ENCODE results near the gene CADPS. TPM values are rescaled to one million over a fixed set of nuclear protein-coding genes. Genes with fewer than 3 reads are reported as not detected.

Gene CADPS
- total RNA-seq, 1 donor from 2014 or later = not detected

DNA sequence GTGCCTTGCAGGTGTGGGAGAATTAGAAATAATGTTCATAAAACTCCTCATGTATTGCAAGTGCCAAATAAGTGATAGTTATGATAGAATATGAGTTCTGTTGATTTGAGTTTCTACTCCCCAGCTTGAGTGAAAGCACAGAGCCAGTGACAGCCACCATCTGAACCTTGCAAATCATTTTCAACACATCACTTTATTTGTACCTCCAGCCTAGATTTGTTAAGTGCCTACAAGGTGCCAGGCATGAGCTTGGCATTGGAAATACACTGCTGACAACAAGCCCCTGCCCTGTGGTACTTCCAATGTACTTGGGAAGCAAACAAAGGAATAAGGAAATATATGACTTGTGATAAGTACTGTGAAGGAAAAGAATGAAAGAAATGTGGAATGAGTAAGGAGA is 518.9 kb downstream of the CADPS start:
- Histone ChIP-seq H3K4me1 (no peaks in the 10 kb centered on the region), H3K27me3 (no peaks in the 10 kb centered on the region), H3K36me3 (no peaks in the 10 kb centered on the region), H3K27ac (no peak overlapping the region), H3K4me3 (no peak overlapping the region), H3K9me3 (no peaks in the 10 kb centered on the region)
- TF ChIP-seq, protein P1, sequence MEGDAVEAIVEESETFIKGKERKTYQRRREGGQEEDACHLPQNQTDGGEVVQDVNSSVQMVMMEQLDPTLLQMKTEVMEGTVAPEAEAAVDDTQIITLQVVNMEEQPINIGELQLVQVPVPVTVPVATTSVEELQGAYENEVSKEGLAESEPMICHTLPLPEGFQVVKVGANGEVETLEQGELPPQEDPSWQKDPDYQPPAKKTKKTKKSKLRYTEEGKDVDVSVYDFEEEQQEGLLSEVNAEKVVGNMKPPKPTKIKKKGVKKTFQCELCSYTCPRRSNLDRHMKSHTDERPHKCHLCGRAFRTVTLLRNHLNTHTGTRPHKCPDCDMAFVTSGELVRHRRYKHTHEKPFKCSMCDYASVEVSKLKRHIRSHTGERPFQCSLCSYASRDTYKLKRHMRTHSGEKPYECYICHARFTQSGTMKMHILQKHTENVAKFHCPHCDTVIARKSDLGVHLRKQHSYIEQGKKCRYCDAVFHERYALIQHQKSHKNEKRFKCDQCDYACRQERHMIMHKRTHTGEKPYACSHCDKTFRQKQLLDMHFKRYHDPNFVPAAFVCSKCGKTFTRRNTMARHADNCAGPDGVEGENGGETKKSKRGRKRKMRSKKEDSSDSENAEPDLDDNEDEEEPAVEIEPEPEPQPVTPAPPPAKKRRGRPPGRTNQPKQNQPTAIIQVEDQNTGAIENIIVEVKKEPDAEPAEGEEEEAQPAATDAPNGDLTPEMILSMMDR (IDR thresholded peaks at IDR 0.05) = no peak
- no peak for DNase-seq (ENCODE audit: low spot score in 2 of 2)
- intact Hi-C loops (cut with DNase I) = no loop called here

DNA sequence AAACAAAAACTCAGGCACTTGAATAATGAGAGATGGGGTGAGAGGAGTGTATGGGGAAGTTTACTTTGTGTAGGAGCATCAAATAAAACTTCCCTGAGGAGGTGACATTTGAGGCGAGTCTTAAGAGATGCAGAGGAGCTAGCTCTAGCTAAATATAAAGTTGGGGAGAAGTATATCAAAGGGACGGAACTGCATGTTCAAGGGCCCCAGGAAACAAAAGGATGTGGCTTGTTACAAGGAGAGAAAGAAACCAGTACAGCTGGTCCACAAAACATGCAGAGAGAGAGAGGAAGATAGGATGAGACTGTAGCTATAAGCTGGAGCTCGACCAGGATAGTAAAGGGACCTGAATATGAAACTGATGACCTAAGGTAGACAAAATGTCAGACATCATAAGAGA is 519.5 kb downstream of the CADPS start:
- H3K4me1 ChIP-seq = no peaks in the 10 kb centered on the region
- H3K4me3 ChIP-seq = no peak overlapping the region
- H3K9me3 ChIP-seq = no peaks in the 10 kb centered on the region
- TF ChIP-seq, protein P1 (IDR thresholded peaks at IDR 0.05) = no peak
- DNase-seq (ENCODE audit: low spot score in 2 of 2) = no peak
- intact Hi-C loops (cut with DNase I) = no loop called here
- H3K27me3 ChIP-seq = no peaks in the 10 kb centered on the region
- H3K36me3 ChIP-seq = no peaks in the 10 kb centered on the region
- H3K27ac ChIP-seq = no peak overlapping the region
